Measurements from ENCODE around the gene DSCAML1. TPM values are rescaled to one million over a fixed set of nuclear protein-coding genes. Genes with fewer than 3 reads are reported as not detected.

DSCAML1 gene
- total RNA-seq, 1 donor from 2014 or later, result not detected

- no peak for DNase-seq (ENCODE audit: low read depth, low spot score)
Measured at GRCh38 chr11:117697319-117697718, 99.7 kb downstream of the DSCAML1 start.

DNA sequence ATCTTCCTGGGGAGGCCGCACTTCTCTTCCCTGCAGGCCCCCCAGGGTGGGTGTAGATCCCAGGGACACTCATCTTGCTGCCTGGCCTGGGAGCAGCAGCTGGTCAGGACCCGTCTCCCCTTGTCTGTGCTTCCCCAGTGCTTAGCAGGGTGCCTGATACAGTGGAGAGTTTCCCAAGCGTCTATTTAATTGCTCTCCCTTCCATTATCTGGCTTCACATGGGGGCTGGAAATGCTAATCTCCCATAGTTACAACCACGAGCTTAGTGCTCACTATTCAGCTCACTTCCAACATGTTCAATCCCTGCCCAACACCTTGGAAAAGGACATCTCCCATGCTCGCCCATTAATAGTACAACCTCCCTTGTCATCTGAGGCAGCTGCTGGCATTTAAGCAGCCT, 100.5 kb downstream of the DSCAML1 start:
- DNase-seq (ENCODE audit: low read depth, low spot score), result no peak

- DNase-seq (ENCODE audit: low read depth, low spot score), result no peak
Measured at GRCh38 chr11:117693344-117693743, 103.7 kb downstream of the DSCAML1 start.

GRCh38 chr11:117691516-117691915, 105.5 kb downstream of the DSCAML1 start:
- no peak for DNase-seq (ENCODE audit: low read depth, low spot score)

DNA sequence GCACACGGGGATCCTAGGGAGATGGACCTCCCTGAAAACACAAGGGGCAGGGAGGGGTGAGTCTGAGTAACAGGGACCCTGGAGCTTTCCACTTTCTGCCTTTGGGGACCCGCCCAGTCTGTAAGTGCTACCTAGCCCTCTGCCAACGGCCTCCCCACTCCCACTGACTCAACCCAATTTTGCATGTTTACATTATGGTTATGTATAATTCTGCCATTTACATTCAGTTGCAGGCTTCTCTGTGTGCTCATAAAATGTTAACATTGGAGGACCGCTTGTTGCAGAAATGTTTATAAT, 105.8 kb downstream of the DSCAML1 start:
- no peak for DNase-seq (ENCODE audit: low read depth, low spot score)

GRCh38 chr11:117690484-117691217, 106.4 kb downstream of the DSCAML1 start:
- DNase-seq (ENCODE audit: low read depth, low spot score), result no peak

- no peak for DNase-seq (ENCODE audit: low read depth, low spot score)
Measured at GRCh38 chr11:117688255-117688797, 108.7 kb downstream of the DSCAML1 start.

- no peak for DNase-seq (ENCODE audit: low read depth, low spot score)
Measured at GRCh38 chr11:117687776-117688175, 109.2 kb downstream of the DSCAML1 start.

DNA sequence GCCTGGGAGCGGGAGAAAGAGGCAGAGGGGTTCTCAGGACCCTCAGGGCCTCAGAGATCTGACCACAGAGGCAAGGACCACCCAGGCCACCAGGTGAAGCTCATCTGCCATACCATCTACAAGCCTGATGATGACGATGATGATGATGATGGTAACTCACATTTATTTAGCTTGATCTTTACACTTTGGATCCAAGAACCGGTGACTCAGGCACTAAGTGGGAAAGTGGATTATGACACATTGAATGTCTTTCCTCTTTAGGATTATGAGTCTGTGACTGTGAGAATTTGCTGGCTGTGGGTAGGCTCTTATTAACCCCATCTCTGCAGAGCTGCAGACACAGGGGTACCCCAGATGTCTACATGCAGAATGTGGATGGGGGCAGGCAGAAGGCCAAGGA, 110.3 kb downstream of the DSCAML1 start:
- DNase-seq (ENCODE audit: low read depth, low spot score), result no peak

DNA sequence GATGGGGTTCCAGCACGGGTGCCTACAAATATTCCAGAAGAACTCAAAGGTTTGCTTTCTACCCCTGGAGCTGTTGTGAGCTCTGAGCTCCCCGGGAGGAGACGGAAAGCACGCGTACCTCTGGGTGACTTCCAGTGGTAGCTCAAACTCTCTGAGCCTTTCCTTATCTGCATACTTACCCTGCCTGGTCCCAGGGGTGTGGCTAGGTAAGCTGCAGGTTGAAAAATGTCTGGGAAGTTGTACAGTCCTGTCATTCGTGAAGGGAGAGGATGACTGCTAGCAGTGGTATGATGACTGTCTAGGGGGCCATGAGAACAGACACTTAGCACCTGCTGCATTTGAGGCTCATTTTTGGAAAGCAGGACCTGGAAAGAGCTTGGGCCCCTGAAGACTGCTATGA, 111.5 kb downstream of the DSCAML1 start:
- no peak for DNase-seq (ENCODE audit: low read depth, low spot score)

- DNase-seq (ENCODE audit: low read depth, low spot score), result no peak
Measured at GRCh38 chr11:117684731-117685130, 112.3 kb downstream of the DSCAML1 start.

- no peak for DNase-seq (ENCODE audit: low read depth, low spot score)
Measured at GRCh38 chr11:117684111-117684510, 112.9 kb downstream of the DSCAML1 start.

- no peak for DNase-seq (ENCODE audit: low read depth, low spot score)
Measured at GRCh38 chr11:117681438-117681837, 115.6 kb downstream of the DSCAML1 start.

GRCh38 chr11:117679461-117679860, 117.6 kb downstream of the DSCAML1 start:
- no peak for DNase-seq (ENCODE audit: low read depth, low spot score)

- DNase-seq (ENCODE audit: low read depth, low spot score), result no peak
Measured at GRCh38 chr11:117678658-117679406, 118.2 kb downstream of the DSCAML1 start.

DNA sequence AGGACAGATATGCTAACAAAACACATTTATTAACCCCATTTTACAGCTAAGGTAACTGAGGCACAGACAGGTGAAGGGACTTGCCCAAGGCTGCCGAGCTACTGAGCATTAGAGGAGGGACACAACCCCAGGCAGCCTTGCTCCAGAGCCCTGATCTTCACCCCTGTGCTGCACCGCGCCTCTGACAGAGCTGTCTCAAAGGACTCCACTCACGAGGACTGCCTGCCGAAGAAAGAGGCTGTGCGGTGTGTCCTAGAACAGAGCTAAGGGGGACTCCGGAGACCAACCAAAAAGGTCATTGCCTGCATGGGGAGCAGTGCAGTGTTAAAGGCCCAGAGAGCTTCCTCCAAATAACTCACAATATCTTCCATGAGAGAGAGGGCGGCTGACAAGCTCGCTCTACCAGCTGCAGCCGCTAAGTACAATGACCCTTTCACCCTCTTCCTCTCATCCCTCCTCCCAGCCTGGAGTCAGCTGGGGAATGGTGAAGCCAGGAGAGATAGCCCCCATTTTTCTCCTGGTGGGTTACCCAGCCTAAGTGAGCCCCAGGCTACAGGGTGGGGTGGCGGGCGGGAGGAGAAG, 119.2 kb downstream of the DSCAML1 start:
- DNase-seq (ENCODE audit: low read depth, low spot score), result no peak

- no peak for DNase-seq (ENCODE audit: low read depth, low spot score)
Measured at GRCh38 chr11:117676501-117676900, 120.5 kb downstream of the DSCAML1 start.

- no peak for DNase-seq (ENCODE audit: low read depth, low spot score)
Measured at GRCh38 chr11:117673602-117674001, 123.4 kb downstream of the DSCAML1 start.

DNA sequence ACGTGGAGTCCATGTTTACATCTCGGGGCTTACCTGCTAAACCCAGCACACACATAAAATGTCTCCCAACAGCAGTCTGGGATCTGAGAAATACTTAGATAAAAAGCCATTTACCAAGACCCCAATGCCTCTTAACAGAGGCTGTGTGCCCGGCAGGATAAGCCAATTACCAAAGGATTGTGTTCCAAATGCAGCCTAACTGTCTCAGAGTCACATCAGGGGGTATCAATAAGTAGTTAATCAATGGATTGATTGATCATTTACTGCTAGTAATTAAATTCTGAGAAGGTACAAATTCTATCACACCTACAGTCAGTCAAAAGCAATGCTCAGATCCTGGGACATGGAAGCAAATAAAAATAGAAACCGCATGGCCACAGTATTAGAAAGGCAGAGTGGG, 125.6 kb downstream of the DSCAML1 start:
- DNase-seq (ENCODE audit: low read depth, low spot score), result no peak

- DNase-seq (ENCODE audit: low read depth, low spot score), result no peak
Measured at GRCh38 chr11:117670924-117671323, 126.1 kb downstream of the DSCAML1 start.

- DNase-seq (ENCODE audit: low read depth, low spot score), result no peak
Measured at GRCh38 chr11:117670443-117670842, 126.6 kb downstream of the DSCAML1 start.

- DNase-seq (ENCODE audit: low read depth, low spot score), result no peak
Measured at GRCh38 chr11:117669616-117670015, 127.4 kb downstream of the DSCAML1 start.
